Loucy (cell line): ENCODE results near the gene ZFYVE28.

ENCODE experiments used
- CTCF ChIP-seq: fragments of 200-600 bp; sonication (generic); conservative IDR thresholded peaks from 2 replicates; pipeline ENCODE4 v1.5.1; 2014; ENCODE audit warnings: mild to moderate bottlenecking, antibody characterized with exemption, low read length
- EZH2phosphoT487 ChIP-seq: fragments of 200-600 bp; IDR thresholded peaks from 2 replicates; pipeline ENCODE4 v1.6.1; 2018; ENCODE audit warnings: antibody characterized with exemption, mild to moderate bottlenecking, moderate library complexity, borderline replicate concordance

GRCh38 chr4:2303686-2304320, 114.6 kb downstream of the ZFYVE28 start:
- no peak for TF ChIP-seq CTCF
- no peak for TF ChIP-seq EZH2phosphoT487
